KMS-11 (cell line): ENCODE data around the gene APOBEC3A.

Source experiments
- H2AFZ ChIP-seq: fragments of 200-600 bp; sonication (generic); 2 replicates; pipeline ENCODE4 v1.6.1; 2016; ENCODE audit warnings: antibody characterized with exemption, mixed run types, low read depth
- H3K27ac ChIP-seq: fragments of 200-600 bp; sonication (generic); 2 replicates; pipeline ENCODE4 v1.6.1; 2016; ENCODE audit warnings: mild to moderate bottlenecking, mixed run types
- H3K27me3 ChIP-seq: fragments of 200-600 bp; sonication (generic); 2 replicates; pipeline ENCODE4 v1.6.1; 2017; ENCODE audit warnings: mild to moderate bottlenecking, low read depth, mixed run types, moderate library complexity; ENCODE audit not compliant: insufficient read depth
- H3K36me3 ChIP-seq: fragments of 200-600 bp; sonication (generic); 2 replicates; pipeline ENCODE4 v1.6.1; 2017; ENCODE audit warnings: mild to moderate bottlenecking, mixed run types; ENCODE audit not compliant: insufficient read depth
- H3K4me1 ChIP-seq: fragments of 200-600 bp; sonication (generic); 2 replicates; pipeline ENCODE4 v1.6.1; 2016; ENCODE audit warnings: mild to moderate bottlenecking, low read depth, mixed run types; ENCODE audit not compliant: poor library complexity, severe bottlenecking
- H3K4me2 ChIP-seq: fragments of 200-600 bp; sonication (generic); 2 replicates; pipeline ENCODE4 v1.7.0; 2016; ENCODE audit warnings: mild to moderate bottlenecking, mixed run types
- H3K4me3 ChIP-seq: fragments of 200-600 bp; sonication (generic); IDR thresholded peaks from 2 replicates; pipeline ENCODE4 v1.6.1; 2017; ENCODE audit warnings: low read depth, low read length, mixed read lengths; ENCODE audit not compliant: insufficient read depth
- H3K79me2 ChIP-seq: fragments of 200-600 bp; sonication (generic); 2 replicates; pipeline ENCODE4 v1.6.1; 2016; ENCODE audit warnings: low read depth, mixed run types; ENCODE audit not compliant: insufficient read depth
- H3K9ac ChIP-seq: fragments of 200-600 bp; sonication (generic); 2 replicates; pipeline ENCODE4 v1.6.1; 2016; ENCODE audit warnings: mild to moderate bottlenecking, mixed run types
- H4K20me1 ChIP-seq: fragments of 200-600 bp; sonication (generic); 2 replicates; pipeline ENCODE4 v1.6.1; 2016; ENCODE audit warnings: mild to moderate bottlenecking, mixed run types; ENCODE audit not compliant: insufficient read depth
- TF ChIP-seq, protein P1 (sequence below): fragments of 200-600 bp; sonication (generic); conservative IDR thresholded peaks from 2 replicates; pipeline ENCODE4 v1.6.1; 2017; ENCODE audit warnings: low read depth, mild to moderate bottlenecking, antibody characterized with exemption, low read length, moderate library complexity, mixed read lengths

Gene APOBEC3A

DNA sequence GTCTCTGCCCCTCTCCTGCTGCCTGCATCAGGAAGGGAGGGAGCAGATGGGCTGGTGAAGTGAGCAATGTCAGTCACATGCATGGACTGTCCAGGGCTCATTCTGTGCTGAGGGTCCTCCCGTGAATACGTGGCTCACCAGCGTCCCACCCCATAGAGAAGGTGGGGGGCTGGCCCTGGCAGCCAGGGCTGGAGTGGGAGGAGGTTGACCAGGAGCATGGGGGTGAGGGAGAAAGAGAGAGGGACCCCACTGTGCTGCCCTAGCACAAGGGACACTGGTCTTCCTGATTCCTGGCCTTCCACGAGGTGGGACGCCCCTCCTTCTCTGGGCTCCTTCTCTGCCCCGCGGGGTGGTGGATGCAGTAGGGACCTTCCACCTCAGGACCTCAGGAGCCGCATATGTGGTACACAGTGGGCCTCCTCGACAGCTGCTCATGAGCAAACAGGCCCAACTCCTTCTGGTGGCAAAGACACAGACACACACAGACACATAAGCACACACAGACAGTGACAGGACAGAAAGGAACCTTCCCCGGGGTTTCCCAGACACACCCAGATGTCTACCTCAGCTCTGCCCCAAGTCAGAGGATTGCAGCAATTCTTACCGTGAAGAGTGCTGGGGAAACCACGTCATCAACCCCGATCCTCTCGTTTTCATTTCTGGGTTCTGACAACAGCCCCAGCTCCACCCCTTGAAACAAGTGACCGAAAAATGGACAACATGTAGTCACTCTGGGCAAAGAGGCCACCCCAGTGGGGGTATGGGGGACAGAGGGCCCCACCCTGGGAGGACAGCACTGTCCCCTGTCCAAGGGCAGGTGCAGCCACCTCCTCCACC, 3.6 kb upstream of the APOBEC3A start:
- no peaks in the 10 kb centered on the region for H3K79me2 ChIP-seq
- peak overlapping the region; percentile 45; the same call in 1 of the 2 replicates for H3K9ac ChIP-seq
- peak overlapping the region; percentile 56 for H3K27ac ChIP-seq
- H2AFZ ChIP-seq: peak overlapping the region; percentile 72
- peaks cover 6% of the 10 kb centered on the region; the same call in 1 of the 2 replicates for H3K27me3 ChIP-seq
- H3K36me3 ChIP-seq: no peaks in the 10 kb centered on the region
- TF ChIP-seq, protein P1, sequence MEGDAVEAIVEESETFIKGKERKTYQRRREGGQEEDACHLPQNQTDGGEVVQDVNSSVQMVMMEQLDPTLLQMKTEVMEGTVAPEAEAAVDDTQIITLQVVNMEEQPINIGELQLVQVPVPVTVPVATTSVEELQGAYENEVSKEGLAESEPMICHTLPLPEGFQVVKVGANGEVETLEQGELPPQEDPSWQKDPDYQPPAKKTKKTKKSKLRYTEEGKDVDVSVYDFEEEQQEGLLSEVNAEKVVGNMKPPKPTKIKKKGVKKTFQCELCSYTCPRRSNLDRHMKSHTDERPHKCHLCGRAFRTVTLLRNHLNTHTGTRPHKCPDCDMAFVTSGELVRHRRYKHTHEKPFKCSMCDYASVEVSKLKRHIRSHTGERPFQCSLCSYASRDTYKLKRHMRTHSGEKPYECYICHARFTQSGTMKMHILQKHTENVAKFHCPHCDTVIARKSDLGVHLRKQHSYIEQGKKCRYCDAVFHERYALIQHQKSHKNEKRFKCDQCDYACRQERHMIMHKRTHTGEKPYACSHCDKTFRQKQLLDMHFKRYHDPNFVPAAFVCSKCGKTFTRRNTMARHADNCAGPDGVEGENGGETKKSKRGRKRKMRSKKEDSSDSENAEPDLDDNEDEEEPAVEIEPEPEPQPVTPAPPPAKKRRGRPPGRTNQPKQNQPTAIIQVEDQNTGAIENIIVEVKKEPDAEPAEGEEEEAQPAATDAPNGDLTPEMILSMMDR: no peak
- peak overlapping the region; percentile 92 for H3K4me2 ChIP-seq
- peaks cover 21% of the 10 kb centered on the region for H3K4me1 ChIP-seq
- H3K4me3 ChIP-seq: no peak overlapping the region
- H4K20me1 ChIP-seq: no peaks in the 10 kb centered on the region

DNA sequence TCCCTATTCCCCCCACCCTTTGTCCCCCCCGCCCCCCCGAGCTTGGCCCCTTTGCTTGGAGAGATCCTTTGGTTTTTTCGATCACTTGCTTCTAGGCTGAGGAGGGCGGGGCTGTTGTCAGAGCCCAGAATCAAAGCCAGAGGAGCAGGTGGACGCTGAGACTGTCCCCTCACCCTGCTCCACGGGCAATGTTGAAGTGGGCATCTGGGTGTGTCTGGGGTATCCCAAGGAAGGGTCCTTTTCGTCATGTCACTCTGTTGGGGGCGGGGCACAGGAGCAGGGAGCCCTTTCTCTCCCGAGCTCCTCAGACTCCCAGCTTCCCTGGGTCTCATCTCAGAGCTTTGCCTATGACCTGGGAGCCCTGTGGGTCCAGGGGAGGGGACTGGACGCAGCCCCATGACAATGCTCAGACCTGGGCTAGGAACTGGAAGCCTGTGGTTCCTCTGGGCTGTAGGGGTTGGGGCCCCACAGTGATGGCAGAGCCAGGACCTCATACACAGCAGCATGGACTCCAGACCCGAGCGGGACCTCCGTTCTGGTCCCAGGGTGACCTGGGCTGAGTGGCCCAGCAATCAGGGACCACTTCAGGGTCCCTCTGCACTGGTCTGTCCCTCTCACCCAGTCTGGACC, 2.9 kb upstream of the APOBEC3A start:
- no peaks in the 10 kb centered on the region for H4K20me1 ChIP-seq
- peak overlapping the region; percentile 92 for H3K4me2 ChIP-seq
- no peaks in the 10 kb centered on the region for H3K79me2 ChIP-seq
- peaks cover 21% of the 10 kb centered on the region for H3K4me1 ChIP-seq
- TF ChIP-seq, protein P1: no peak
- no peaks in the 10 kb centered on the region for H3K36me3 ChIP-seq
- peaks cover 7% of the 10 kb centered on the region for H3K27me3 ChIP-seq
- H3K27ac ChIP-seq: peak overlapping the region; percentile 56
- H3K4me3 ChIP-seq: no peak overlapping the region
- H2AFZ ChIP-seq: peak overlapping the region; percentile 72; the same call in 1 of the 2 replicates
- H3K9ac ChIP-seq: peak overlapping the region; percentile 45; the same call in 1 of the 2 replicates

DNA sequence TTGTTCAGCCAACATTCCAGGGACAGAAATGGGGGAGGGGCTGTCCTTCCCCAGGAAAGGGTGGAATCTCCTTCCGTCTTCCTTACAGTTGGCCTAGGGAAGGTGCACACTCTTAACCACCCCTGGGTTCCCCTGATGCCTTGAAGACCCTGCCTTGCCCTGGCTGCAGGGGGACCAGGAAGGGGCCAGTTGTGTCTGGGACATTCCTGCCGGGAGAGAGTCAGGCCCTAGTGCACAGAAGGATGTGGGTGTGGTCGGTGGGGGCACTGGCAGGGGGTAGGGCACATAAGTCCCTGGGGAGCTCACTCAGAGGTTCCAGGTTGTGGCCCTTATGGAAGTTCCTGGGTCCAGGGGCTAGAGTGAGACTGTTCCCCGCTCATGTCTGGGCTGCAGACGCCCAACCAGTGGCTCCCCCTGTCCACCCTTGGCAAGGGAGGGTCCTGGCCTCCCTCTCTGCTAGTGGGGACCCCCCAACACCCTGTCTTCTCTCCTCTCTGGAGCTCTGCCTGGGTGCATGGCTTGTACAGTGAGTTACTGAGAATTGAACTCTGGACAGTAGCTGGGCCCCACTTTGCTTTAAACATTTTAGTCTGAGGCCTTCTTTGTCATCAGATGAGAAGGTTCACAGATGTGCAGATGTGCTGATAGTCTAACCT, 2.0 kb upstream of the APOBEC3A start:
- Histone ChIP-seq H4K20me1 (no peaks in the 10 kb centered on the region), H2AFZ (no peak overlapping the region), H3K4me2 (no peak overlapping the region), H3K79me2 (no peaks in the 10 kb centered on the region), H3K9ac (no peak overlapping the region), H3K4me3 (no peak overlapping the region), H3K36me3 (no peaks in the 10 kb centered on the region), H3K4me1 (peaks cover 21% of the 10 kb centered on the region), H3K27me3 (peaks cover 7% of the 10 kb centered on the region), H3K27ac (no peak overlapping the region)
- TF ChIP-seq, protein P1: no peak

DNA sequence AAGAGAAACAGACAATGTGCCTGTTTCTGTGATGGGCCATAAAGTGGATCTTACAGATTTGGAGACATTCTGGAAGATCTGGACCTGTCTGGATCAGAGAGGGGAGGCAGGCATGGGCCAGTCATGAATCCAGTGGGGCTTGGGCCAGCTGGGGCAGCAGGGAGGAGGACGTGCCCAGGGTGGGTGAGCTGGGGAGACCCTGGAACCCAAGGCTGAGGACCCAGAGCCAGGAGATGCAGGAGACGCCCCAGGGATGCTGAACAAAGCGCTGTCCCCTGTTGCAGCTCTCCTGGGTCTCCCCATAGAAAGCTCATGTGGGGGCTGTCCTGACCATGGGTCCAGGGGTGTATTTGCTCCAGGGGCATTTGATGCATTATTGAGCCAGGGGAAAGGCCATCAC, 1.5 kb upstream of the APOBEC3A start:
- H3K79me2 ChIP-seq: no peaks in the 10 kb centered on the region
- no peak overlapping the region for H3K9ac ChIP-seq
- no peak overlapping the region for H2AFZ ChIP-seq
- TF ChIP-seq, protein P1: no peak
- no peaks in the 10 kb centered on the region for H4K20me1 ChIP-seq
- peaks cover 21% of the 10 kb centered on the region for H3K4me1 ChIP-seq
- H3K27me3 ChIP-seq: peaks cover 7% of the 10 kb centered on the region
- H3K4me2 ChIP-seq: no peak overlapping the region
- no peak overlapping the region for H3K27ac ChIP-seq
- H3K4me3 ChIP-seq: no peak overlapping the region
- H3K36me3 ChIP-seq: no peaks in the 10 kb centered on the region
